NCI-H446 treated with DMSO at 0.1 percent for 48 hours (cell line): ENCODE results near the gene TOM1L1.

Experiments used
- DNase-seq: peaks from one replicate; lab custom pipeline; 2025; lab: John Stamatoyannopoulos, UW

Gene TOM1L1

DNA sequence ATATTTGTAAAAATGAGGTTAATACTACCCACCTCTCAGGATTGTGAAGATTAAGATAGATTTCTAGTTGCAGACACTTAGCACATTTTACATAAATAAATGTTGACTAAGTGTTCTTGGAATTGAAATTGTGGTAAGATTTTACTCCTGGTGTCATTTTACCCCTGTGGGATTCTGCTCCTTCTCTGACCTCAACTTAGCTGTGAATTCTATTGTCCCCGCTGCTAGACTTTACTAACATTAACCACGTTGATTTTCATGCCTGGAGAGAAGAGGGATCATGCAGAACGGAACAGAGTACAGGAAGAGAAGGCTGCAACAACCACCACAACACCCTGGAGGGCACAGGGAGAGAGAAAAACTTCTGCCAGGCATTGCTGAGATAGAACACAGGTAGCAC is 2.1 kb upstream of the TOM1L1 start:
- no peak for DNase-seq

DNA sequence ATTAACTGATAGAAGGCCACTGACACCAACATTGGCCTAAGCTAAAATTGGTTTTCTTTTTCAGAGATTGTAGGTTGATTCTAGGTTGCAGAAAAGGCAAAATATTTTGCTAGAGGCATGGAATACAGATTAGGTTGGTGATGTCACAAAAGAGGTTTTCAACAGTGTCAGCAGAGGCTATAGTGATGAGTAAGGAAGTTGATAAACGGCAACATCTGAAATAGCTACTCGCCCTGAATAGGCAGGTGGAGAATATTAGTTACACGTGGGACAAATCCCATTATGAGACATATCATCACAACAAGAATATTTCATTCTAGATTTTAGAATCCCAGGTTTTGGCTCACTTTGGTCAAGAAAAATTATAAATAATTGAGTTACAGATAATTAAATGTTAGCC is 1.5 kb upstream of the TOM1L1 start:
- DNase-seq = no peak

- no peak for DNase-seq
These were observed 763 bp upstream of the TOM1L1 start for GRCh38 chr17:54899721-54900456.

GRCh38 chr17:54901230-54901822 is 674 bp downstream of the TOM1L1 start:
- peak; percentile 14 for DNase-seq

- no peak for DNase-seq
These were observed 1.4 kb downstream of the TOM1L1 start for GRCh38 chr17:54902017-54902416.

GRCh38 chr17:54902611-54903010 is 2.0 kb downstream of the TOM1L1 start:
- no peak for DNase-seq

GRCh38 chr17:54903375-54903774 is 2.7 kb downstream of the TOM1L1 start:
- peak; percentile 37 for DNase-seq

DNA sequence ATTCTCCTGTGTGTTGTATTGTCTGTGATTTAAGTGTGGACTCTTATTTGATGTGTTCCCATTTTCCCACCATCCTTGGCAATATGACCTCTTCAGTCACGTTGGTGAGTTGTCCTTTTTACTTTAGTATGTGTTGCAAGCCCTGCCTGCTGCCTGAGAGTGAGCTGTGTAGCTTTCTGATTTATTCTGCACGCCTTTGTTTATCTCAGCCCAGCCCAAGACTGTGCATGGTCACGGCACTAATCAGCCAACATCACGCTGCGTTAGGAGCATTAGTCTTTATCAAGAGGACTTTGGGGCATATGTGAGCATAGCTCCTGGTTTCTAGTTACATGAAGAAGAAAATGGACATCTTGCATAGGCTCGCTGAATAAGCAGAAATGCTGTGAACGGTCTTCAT is 6.0 kb downstream of the TOM1L1 start:
- no peak for DNase-seq

GRCh38 chr17:54907376-54907775 is 6.7 kb downstream of the TOM1L1 start:
- no peak for DNase-seq

- no peak for DNase-seq
These were observed 9.1 kb downstream of the TOM1L1 start for GRCh38 chr17:54909766-54910165.

GRCh38 chr17:54916721-54917120 is 16.1 kb downstream of the TOM1L1 start:
- DNase-seq = no peak

- DNase-seq = no peak
These were observed 18.8 kb downstream of the TOM1L1 start for GRCh38 chr17:54919425-54919824.

DNA sequence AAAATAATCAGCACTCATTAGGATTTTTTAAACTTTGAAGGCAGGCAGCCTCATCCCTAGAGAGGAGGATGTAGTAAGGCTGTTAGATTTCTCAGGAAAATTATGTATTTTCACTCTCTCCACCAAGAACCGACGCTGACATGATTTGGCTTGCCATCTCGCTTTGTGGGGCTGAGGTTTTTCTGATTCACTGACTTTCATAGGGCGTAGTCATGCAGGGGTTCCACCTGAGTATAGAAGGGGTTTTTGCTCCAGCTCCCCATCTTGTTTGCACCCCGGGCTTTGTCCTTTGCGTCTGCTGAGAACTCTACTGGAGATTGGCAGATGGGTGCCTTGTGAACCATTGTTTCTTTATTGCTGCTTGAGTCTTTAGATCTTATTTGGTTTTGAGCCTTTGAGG is 20.2 kb downstream of the TOM1L1 start:
- no peak for DNase-seq

DNA sequence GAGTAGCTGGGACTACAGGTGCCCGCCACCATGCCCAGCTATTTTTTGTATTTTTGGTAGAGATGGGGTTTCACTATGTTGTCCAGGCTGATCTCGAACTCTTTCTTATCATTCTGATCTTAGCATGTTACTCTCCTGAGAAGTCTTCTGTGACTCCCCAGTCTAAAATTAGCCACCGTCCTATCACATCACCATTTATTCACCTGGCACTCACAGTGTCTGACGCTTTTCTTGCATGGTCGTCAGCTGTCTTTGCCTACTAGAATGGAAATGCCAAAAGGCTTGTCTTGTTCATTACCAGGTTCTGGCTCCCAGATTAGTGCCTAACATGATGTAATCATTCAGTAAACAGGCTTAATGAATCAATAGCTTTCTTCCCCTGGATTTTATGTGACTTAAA is 23.8 kb downstream of the TOM1L1 start:
- DNase-seq = no peak

DNA sequence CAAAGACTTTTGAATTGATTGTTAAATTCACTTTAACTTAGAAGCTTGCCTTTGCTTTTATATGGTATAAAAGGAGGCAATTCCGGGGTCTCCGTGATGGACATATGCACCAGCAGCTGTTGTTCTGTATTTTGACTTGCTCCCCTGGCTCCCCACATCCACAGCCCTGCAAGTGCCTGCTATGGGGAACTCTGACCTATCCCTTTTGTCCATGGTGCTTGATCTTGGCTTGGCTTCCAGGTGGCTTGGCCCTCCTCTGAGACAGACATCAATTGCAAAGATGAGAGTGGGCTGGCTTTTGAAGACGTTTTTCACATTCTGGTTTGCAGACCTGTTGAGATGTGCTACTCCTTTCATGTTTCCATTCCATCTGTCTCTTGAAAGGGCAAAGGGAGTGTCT is 26.9 kb downstream of the TOM1L1 start:
- no peak for DNase-seq

- no peak for DNase-seq
These were observed 32.1 kb downstream of the TOM1L1 start for GRCh38 chr17:54932711-54933110.

GRCh38 chr17:54933921-54934320 is 33.3 kb downstream of the TOM1L1 start:
- no peak for DNase-seq

DNA sequence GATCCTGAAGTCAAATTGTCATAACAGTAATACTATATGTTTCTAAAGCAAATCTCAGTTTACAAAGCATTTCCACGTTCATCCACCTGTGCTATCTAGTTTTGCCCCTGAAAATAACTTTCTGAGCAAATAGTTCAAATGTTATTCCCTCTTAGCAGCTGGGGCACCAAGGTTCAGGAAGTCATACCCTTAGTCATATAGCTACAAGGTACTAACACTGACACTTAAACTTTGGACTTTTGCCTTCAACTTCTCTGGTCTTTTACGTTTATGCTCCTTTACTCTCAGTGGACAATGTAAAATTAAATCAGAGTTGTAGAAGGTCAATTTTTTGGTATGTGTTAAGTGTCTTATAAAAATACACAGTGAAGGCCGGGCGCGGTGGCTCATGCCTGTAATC is 34.8 kb downstream of the TOM1L1 start:
- no peak for DNase-seq

- no peak for DNase-seq
These were observed 36.4 kb downstream of the TOM1L1 start for GRCh38 chr17:54937018-54937417.

- no peak for DNase-seq
These were observed 36.8 kb downstream of the TOM1L1 start for GRCh38 chr17:54937426-54937825.

- no peak for DNase-seq
These were observed 40.6 kb downstream of the TOM1L1 start for GRCh38 chr17:54941285-54941684.

DNA sequence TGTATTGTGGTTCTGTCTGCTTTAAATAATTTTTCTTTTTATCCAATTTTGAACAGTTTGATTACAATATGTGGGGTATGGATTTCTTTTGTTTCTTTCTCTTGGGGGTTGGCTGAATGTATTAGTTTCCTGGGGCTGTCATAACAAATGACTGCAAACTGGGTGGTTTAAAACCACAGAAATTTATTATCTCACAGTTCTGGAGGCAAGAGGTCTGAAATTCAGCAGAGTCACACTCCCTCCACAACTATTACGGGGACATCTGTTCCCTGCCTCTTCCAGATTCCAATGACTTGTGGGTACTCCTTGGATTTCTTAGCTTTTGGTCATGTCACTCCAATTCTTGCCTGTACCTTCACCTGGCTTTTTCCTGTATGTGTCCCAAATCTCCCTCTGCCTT is 44.1 kb downstream of the TOM1L1 start:
- no peak for DNase-seq

- no peak for DNase-seq
These were observed 44.6 kb downstream of the TOM1L1 start for GRCh38 chr17:54945231-54945630.

GRCh38 chr17:54945671-54946070 is 45.0 kb downstream of the TOM1L1 start:
- no peak for DNase-seq
